CD4-positive, alpha-beta T cell (primary cell): ENCODE results near the gene RPTOR. TPM values are rescaled to one million over a fixed set of nuclear protein-coding genes. Genes with fewer than 3 reads are reported as not detected.
A peak's percentile ranks its signal among the peaks of the same experiment; 100 is the strongest.

Source experiments
- ATAC-seq: fragments of 200-7000 bp; cut with Tn5 transposase; one replicate; pipeline ENCODE4 v1.10.0; 2022; ENCODE audit warnings: mild to moderate bottlenecking; ENCODE audit not compliant: poor library complexity
- CTCF ChIA-PET: fragments of 350-600 bp; sonication (Branson Sonifier 250); formaldehyde crosslinking; loops from one replicate; lab custom pipeline; 2021; ENCODE audit warnings: antibody characterized with exemption, inconsistent platforms; lab: Charles Lee
- POLR2A ChIA-PET: fragments of 350-600 bp; sonication (Branson Sonifier 250); formaldehyde crosslinking; loops from one replicate; lab custom pipeline; 2021; ENCODE audit warnings: antibody characterized with exemption, inconsistent platforms; lab: Charles Lee
- DNase-seq, 14 experiments: peaks; one replicate each; pipeline ENCODE4 v3.0.0-alpha.2; 2013 to 2020; ENCODE audit warnings: mixed read lengths in 2 of 14
- H3K27ac ChIP-seq, 2 donors: one replicate each; pipeline versions ENCODE4 v1.5.1 to v1.7.0; 2013; ENCODE audit warnings: low read length in 2 of 2, low read depth in 1 of 2, mild to moderate bottlenecking in 1 of 2
- H3K27me3 ChIP-seq, 2 experiments: 1 replicate in 1 of 2; 2 replicates in 1 of 2; pipeline versions ENCODE4 v1.6.1 to v1.7.0; 2013; ENCODE audit warnings: low read length in 2 of 2, control low read depth in 1 of 2, mild to moderate bottlenecking in 1 of 2, moderate library complexity in 1 of 2; ENCODE audit not compliant: insufficient read depth in 2 of 2, control insufficient read depth in 1 of 2
- H3K36me3 ChIP-seq: one replicate; pipeline ENCODE4 v1.6.1; 2013; ENCODE audit warnings: low read length, control low read depth; ENCODE audit not compliant: insufficient read depth
- H3K4me1 ChIP-seq: one replicate; pipeline ENCODE4 v1.6.1; 2013; ENCODE audit warnings: low read length, control low read depth; ENCODE audit not compliant: insufficient read depth
- H3K4me3 ChIP-seq: one replicate; pipeline ENCODE4 v1.5.1; 2013; ENCODE audit warnings: mild to moderate bottlenecking, low read length, moderate library complexity
- H3K9me3 ChIP-seq, 2 experiments: 1 replicate in 1 of 2; 2 replicates in 1 of 2; pipeline versions ENCODE4 v1.6.1 to v1.7.0; 2013; ENCODE audit warnings: low read length in 2 of 2, mild to moderate bottlenecking in 2 of 2, control low read depth in 1 of 2, moderate library complexity in 1 of 2; ENCODE audit not compliant: control insufficient read depth in 1 of 2, insufficient read depth in 1 of 2
- H3K27ac Mint-ChIP-seq: one replicate; pipeline ENCODE4 v1.8.0; 2020; ENCODE audit warnings: mixed read lengths
- H3K27me3 Mint-ChIP-seq: one replicate; pipeline ENCODE4 v1.8.0; 2021; ENCODE audit warnings: mixed read lengths
- H3K36me3 Mint-ChIP-seq: one replicate; pipeline ENCODE4 v1.8.0; 2021; ENCODE audit warnings: low read depth, mixed read lengths
- H3K4me1 Mint-ChIP-seq: one replicate; pipeline ENCODE4 v1.8.0; 2021; ENCODE audit warnings: low read depth, mixed read lengths
- H3K4me3 Mint-ChIP-seq: one replicate; pipeline ENCODE4 v1.8.0; 2020; ENCODE audit warnings: mild to moderate bottlenecking, mixed read lengths
- H3K9me3 Mint-ChIP-seq: one replicate; pipeline ENCODE4 v1.8.0; 2020; ENCODE audit warnings: mixed read lengths
- intact Hi-C, 2 experiments: fragments of 100-400 bp; cut with DNase I in 1 of 2; cut with micrococcal nuclease in 1 of 2; formaldehyde crosslinking; loops; one replicate each; pipeline versions ENCODE4 v1.15.1 to v1.9.0; 2023 to 2025; cut with DNase I, micrococcal nuclease
- total RNA-seq, 174 experiments: library from RNA in 2 of 174; stranded (reverse) in 2 of 174; gene quantifications; one replicate each; pipeline ENCODE4 v1.2.3 and lab custom pipeline; 2021 to 2026
- TF ChIP-seq, protein P1 (sequence below): fragments of 200-600 bp; IDR thresholded peaks from one replicate; pipeline ENCODE4 v1.8.0; 2022; ENCODE audit warnings: antibody characterized with exemption, mild to moderate bottlenecking

Gene RPTOR
- total RNA-seq, 2 experiments from 2014 or later = 45.0 to 47.1 TPM

DNA sequence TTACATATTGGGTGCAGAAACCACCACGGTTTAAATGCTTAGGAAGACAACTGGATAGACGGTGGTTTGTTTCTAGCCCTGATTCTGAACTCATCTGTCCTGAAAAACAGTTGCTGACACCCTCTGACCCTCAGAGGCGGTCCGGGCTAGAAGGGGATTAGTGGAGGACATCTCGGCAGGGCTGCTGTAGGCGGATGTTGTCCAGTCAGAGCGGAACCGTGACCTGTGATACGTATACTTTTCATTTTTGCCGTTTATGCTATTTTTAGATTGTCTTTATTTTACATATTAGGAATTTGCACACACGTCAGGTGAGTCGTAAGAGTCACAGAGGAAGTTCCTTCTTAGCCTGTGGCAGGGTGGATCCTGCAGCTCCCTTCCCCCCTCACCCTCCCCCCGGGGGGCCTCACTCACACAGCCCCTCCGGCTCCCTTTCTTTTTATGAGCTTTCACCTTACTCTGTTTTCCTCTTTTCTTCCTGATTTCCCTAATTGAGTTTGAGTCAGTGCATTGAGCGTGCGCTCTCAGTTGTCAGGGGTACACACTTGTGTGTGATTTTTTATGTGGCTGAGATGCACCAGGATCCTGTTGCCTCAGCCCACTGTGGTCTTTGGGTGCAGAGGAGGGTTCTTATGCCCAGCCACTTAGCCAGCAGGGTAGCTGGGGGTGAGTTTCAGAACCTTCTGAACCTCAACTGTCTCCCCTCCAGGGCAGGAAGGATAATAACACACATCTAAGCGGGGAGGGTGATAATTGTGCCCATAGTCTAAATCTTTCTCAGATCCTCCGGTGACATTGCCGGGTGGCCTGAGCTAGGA, 236.0 kb downstream of the RPTOR start:
- Histone ChIP-seq H3K36me3 (peaks cover 14% of the 10 kb centered on the region), H3K4me3 (peak overlapping the region; percentile 32), H3K4me1 (peaks cover 58% of the 10 kb centered on the region), H3K9me3 (no peaks in the 10 kb centered on the region), H3K27me3 (no peaks in the 10 kb centered on the region), H3K27ac (peak overlapping the region; percentile 55 to 75)
- no peaks in the 10 kb centered on the region for H3K9me3 Mint-ChIP-seq
- ChIA-PET POLR2A (interaction anchor here (0.6 to 4.4 kb wide), 11 partner anchors 9 to 1517 kb away, joined by 3 to 57 read pairs (median 4); no protein-coding TSS in a partner anchor), CTCF (interaction anchor here (1.1 to 1.8 kb wide), 5 partner anchors 9 to 119 kb away, joined by 3 to 7 read pairs (median 3); no protein-coding TSS in a partner anchor)
- TF ChIP-seq, protein P1, sequence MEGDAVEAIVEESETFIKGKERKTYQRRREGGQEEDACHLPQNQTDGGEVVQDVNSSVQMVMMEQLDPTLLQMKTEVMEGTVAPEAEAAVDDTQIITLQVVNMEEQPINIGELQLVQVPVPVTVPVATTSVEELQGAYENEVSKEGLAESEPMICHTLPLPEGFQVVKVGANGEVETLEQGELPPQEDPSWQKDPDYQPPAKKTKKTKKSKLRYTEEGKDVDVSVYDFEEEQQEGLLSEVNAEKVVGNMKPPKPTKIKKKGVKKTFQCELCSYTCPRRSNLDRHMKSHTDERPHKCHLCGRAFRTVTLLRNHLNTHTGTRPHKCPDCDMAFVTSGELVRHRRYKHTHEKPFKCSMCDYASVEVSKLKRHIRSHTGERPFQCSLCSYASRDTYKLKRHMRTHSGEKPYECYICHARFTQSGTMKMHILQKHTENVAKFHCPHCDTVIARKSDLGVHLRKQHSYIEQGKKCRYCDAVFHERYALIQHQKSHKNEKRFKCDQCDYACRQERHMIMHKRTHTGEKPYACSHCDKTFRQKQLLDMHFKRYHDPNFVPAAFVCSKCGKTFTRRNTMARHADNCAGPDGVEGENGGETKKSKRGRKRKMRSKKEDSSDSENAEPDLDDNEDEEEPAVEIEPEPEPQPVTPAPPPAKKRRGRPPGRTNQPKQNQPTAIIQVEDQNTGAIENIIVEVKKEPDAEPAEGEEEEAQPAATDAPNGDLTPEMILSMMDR = no peak
- H3K27me3 Mint-ChIP-seq = no peaks in the 10 kb centered on the region
- intact Hi-C loops = loop anchor here (2.0 to 10.0 kb wide), 5 partner anchors 16 to 118 kb away; no protein-coding TSS in a partner anchor
- peak overlapping the region; percentile 36 for H3K4me3 Mint-ChIP-seq
- DNase-seq (peak in 3 of 14 experiments; percentile 50 to 67 (median 50)), ATAC-seq (peak; percentile 54)
- H3K27ac Mint-ChIP-seq = peak overlapping the region; percentile 85
- H3K4me1 Mint-ChIP-seq = peaks cover 76% of the 10 kb centered on the region
- peaks cover 24% of the 10 kb centered on the region for H3K36me3 Mint-ChIP-seq

DNA sequence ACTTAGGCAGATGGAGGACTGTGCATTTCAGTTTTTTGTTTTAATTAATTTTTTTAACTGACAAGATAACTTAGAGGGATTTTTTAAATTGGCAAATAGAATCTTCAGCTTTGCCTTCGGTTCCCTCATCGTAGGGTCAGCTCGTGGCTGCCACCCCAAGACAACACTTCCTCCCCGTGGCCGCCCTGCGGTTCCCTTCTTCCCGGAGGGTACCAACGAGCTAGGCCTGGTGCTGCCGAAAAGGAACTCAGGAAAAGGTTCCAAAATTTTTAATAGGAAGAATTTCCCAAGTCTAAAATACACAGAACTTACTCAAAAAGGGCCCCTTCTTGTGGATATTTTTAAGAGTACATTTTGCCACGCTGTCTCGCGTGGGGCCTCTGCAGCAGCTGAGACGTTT, 236.6 kb downstream of the RPTOR start:
- TF ChIP-seq, protein P1 = no peak

DNA sequence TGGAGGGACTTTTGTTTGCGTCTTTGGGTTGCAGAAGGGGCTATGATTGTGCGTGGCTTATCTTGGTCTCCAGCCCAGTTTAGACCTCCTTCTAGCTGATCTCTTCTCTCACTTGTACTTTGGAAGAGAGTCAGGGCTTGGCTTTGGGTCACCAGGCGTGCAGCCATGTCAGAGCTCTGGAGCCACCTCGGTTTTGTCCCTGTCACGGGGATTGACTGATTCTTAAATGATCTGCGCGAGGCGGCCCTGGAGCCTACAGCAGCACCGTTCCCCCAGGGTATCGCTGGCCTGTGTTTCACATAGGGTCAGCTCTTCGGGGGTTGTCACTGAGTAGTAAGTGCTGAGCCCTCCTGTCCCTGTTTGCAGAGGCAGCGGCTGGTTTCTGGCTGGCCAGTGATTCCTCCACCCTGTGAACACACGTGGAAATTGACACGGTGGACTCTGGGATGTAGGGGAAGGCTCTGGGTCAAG, 237.2 kb downstream of the RPTOR start:
- no peaks in the 10 kb centered on the region for H3K9me3 Mint-ChIP-seq
- intact Hi-C loops = loop anchor here (2.0 to 10.0 kb wide), 6 partner anchors 17 to 120 kb away; no protein-coding TSS in a partner anchor
- DNase-seq (peak in 1 of 14 experiments; percentile 33), ATAC-seq (no peak)
- H3K4me3 Mint-ChIP-seq = peak overlapping the region; percentile 54
- peaks cover 68% of the 10 kb centered on the region for H3K4me1 ChIP-seq
- TF ChIP-seq, protein P1 = no peak
- H3K4me1 Mint-ChIP-seq = peaks cover 74% of the 10 kb centered on the region
- POLR2A ChIA-PET = interaction anchor here (0.6 to 4.4 kb wide), 9 partner anchors 9 to 1516 kb away, joined by 3 to 57 read pairs (median 4); no protein-coding TSS in a partner anchor
- no peaks in the 10 kb centered on the region for H3K27me3 ChIP-seq
- H3K36me3 ChIP-seq = peaks cover 14% of the 10 kb centered on the region
- CTCF ChIA-PET = interaction anchor here (0.6 to 1.8 kb wide), 8 partner anchors 8 to 117 kb away, joined by 3 to 7 read pairs (median 3); no protein-coding TSS in a partner anchor
- H3K9me3 ChIP-seq = no peaks in the 10 kb centered on the region
- no peak overlapping the region for H3K4me3 ChIP-seq
- peak overlapping the region; percentile 55 to 75 for H3K27ac ChIP-seq
- H3K36me3 Mint-ChIP-seq = peaks cover 19% of the 10 kb centered on the region
- H3K27ac Mint-ChIP-seq = peak overlapping the region; percentile 85
- no peaks in the 10 kb centered on the region for H3K27me3 Mint-ChIP-seq

More for the DNA sequence above, 236.6 kb downstream of the RPTOR start:
- Mint-ChIP-seq H3K4me3 (peak overlapping the region; percentile 54), H3K9me3 (no peaks in the 10 kb centered on the region), H3K4me1 (peaks cover 76% of the 10 kb centered on the region), H3K36me3 (peaks cover 24% of the 10 kb centered on the region), H3K27me3 (no peaks in the 10 kb centered on the region), H3K27ac (peak overlapping the region; percentile 85)
- Histone ChIP-seq H3K27ac (peak overlapping the region; percentile 55 to 75), H3K36me3 (peaks cover 14% of the 10 kb centered on the region), H3K27me3 (no peaks in the 10 kb centered on the region), H3K9me3 (no peaks in the 10 kb centered on the region), H3K4me3 (peak overlapping the region; percentile 32), H3K4me1 (peaks cover 62% of the 10 kb centered on the region)
- ChIA-PET CTCF (interaction anchor here (0.7 to 1.8 kb wide), 7 partner anchors 9 to 118 kb away, joined by 3 to 7 read pairs (median 3); no protein-coding TSS in a partner anchor), POLR2A (interaction anchor here (0.6 to 4.4 kb wide), 10 partner anchors 10 to 1517 kb away, joined by 3 to 57 read pairs (median 4); no protein-coding TSS in a partner anchor)
- ATAC-seq (no peak), DNase-seq (peak in 4 of 14 experiments; percentile 21 to 63 (median 42))
- intact Hi-C loops = loop anchor here (2.0 to 10.0 kb wide), 5 partner anchors 16 to 119 kb away; no protein-coding TSS in a partner anchor
